Measurements from ENCODE around the gene COG4. TPM values are rescaled to one million over a fixed set of nuclear protein-coding genes. Genes with fewer than 3 reads are reported as not detected.

The COG4 gene
- total RNA-seq: 10 to 100 TPM; 36.4 to 46.1 (median 41.3) TPM

DNA sequence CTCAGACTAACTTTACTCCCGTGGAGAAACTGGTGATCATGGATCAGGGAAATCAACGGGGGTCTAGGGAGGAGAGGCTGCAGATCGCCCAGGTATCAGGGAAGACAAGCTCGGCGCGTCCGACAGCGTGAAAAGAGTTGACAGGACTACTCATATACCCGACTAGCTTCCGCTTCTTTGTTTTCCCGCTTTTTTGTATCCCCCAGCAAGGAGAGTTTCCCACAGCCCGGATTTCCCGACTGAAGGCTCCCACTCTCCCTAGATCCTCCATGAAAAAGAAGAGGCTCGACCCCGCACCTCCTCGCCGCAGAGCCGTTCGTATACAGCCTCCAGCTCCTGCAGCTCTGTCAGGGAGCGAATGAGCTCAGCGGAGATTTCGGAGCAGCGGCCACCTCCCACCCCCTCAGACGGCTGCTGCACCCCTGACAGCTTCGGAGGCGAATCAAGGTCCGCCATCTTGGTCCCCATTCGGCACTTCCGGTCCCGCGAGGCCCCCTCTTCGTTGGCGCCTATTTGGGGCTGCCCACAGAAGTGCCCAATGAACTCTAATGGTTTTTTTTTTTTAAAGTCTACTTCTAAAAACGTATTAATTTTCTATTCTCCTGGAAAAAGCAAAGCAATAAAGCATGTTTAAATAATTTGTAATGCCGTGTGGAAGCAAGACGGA lies at the start of gene COG4:
COG4 (minus strand) TSS at position 479 of the 667 bp plus-strand sequence; CDS start at position 468, 11 bp downstream.
- Histone ChIP-seq H3K36me3 (no peaks in the 10 kb centered on the region), H3K27ac (peak within 1 kb of the TSS; percentile 93 to 95), H3K4me3 (peak within 1 kb of the TSS; percentile 72 to 89 (median 81)), H3K4me1 (peaks cover 9 to 10% of the 10 kb centered on the region in 2 donors), H3K9me3 (no peaks in the 10 kb centered on the region), H3K27me3 (no peaks in the 10 kb centered on the region)
- TF ChIP-seq POLR2AphosphoS5 (IDR thresholded peaks at IDR 0.05) (peak in 1 of 3 donors; percentile 32), POLR2A (IDR thresholded peaks at IDR 0.05) (no peak)
- TF ChIP-seq, protein P1, sequence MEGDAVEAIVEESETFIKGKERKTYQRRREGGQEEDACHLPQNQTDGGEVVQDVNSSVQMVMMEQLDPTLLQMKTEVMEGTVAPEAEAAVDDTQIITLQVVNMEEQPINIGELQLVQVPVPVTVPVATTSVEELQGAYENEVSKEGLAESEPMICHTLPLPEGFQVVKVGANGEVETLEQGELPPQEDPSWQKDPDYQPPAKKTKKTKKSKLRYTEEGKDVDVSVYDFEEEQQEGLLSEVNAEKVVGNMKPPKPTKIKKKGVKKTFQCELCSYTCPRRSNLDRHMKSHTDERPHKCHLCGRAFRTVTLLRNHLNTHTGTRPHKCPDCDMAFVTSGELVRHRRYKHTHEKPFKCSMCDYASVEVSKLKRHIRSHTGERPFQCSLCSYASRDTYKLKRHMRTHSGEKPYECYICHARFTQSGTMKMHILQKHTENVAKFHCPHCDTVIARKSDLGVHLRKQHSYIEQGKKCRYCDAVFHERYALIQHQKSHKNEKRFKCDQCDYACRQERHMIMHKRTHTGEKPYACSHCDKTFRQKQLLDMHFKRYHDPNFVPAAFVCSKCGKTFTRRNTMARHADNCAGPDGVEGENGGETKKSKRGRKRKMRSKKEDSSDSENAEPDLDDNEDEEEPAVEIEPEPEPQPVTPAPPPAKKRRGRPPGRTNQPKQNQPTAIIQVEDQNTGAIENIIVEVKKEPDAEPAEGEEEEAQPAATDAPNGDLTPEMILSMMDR (IDR thresholded peaks at IDR 0.05): no peak
- intact Hi-C loops (cut with DNase I; ENCODE audit: low total_unique reads): no loop called here
- DNase-seq (ENCODE audit: low spot score in 2 of 2): peak; percentile 80 to 86

DNA sequence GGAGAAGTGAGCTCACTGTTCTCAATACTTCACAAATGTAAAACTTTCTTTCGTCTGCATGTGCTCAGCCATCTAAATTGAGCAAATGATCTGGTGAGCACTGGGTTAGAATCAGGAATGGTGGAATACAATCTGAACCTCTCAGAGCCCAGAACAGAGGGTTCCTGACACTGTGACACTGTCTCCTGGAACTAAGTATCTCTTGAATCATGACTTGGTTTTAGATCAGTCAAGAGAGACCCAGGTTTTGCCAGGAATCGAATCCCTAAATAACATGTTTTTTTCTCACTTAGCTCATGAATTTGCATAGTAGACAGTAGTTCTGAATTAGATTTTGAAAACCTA lies 49.5 kb upstream of the COG4 start:
- no peak for DNase-seq (ENCODE audit: low spot score in 2 of 2)
- Histone ChIP-seq H3K4me1 (peaks cover 11 to 25% of the 10 kb centered on the region in 2 donors), H3K27ac (peak overlapping the region; percentile 76 to 80), H3K36me3 (peaks cover 21% of the 10 kb centered on the region), H3K27me3 (no peaks in the 10 kb centered on the region), H3K9me3 (no peaks in the 10 kb centered on the region), H3K4me3 (no peak overlapping the region)
- TF ChIP-seq POLR2A (IDR thresholded peaks at IDR 0.05) (no peak), POLR2AphosphoS5 (IDR thresholded peaks at IDR 0.05) (no peak)
- TF ChIP-seq, protein P1 (IDR thresholded peaks at IDR 0.05): no peak
- intact Hi-C loops (cut with DNase I; ENCODE audit: low total_unique reads): no loop called here

DNA sequence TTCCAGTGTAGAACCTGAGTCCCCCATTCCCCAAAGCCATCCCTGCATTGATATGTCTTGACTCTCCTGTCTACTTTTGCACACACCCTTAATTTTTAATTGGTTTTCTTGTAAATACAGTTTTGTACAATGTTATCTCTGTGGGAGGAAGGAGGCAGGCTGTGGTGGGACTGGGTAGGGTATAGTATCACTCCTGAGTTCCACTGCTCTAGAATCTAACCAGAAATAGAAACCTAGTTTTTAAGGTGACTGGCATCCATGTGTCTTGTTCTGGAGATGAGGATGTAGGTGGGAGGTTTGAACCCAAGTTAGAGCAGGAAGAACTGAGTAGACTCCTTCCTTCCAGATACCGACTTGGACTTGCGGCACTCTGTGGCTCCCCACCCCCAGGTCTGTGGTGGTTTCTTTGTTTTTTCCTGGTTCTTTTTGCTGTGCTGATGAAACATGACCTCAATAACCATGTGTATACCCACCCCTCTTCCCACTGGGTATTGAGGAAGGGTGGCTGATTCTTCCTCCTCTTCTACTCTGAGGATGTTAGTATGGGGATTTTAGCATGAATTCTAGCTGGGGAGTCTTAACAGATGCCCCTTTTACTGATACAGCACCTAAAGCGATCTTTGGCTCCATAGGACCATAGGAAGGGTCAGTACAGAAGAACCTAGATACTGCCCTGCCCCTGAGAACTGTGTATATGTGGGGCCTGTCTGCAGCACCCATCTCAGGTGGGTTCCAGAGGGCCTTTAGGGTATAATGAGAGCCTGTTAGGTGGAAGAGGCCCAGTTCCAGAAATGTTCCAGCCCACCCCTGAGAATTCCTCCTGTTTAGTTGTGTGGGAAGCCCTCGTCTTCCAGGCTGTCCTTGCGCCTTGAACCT lies 48.9 kb upstream of the COG4 start:
- no peaks in the 10 kb centered on the region for H3K9me3 ChIP-seq
- H3K4me1 ChIP-seq: peaks cover 11 to 25% of the 10 kb centered on the region in 2 donors
- DNase-seq (ENCODE audit: low spot score in 2 of 2): no peak
- peaks cover 21% of the 10 kb centered on the region for H3K36me3 ChIP-seq
- no peak for TF ChIP-seq POLR2AphosphoS5 (IDR thresholded peaks at IDR 0.05)
- TF ChIP-seq POLR2A (IDR thresholded peaks at IDR 0.05): no peak
- TF ChIP-seq, protein P1 (IDR thresholded peaks at IDR 0.05): no peak
- no peak overlapping the region for H3K4me3 ChIP-seq
- no peaks in the 10 kb centered on the region for H3K27me3 ChIP-seq
- H3K27ac ChIP-seq: peak overlapping the region; percentile 76 to 80
- intact Hi-C loops (cut with DNase I; ENCODE audit: low total_unique reads): no loop called here

DNA sequence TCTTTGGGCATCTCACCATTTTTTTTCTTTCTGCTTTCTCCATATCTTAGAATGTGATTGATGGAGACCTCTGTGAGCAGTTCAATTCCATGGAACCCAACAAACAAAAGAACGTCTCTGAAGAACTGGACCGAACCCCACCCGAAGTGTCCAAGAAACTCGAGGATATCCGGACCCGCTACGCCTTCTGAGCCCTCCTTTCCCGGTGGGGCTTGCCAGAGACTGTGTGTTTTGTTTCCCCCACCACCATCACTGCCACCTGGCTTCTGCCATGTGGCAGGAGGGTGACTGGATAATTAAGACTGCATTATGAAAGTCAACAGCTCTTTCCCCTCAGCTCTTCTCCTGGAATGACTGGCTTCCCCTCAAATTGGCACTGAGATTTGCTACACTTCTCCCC lies 48.3 kb upstream of the COG4 start:
- Histone ChIP-seq H3K36me3 (peaks cover 21% of the 10 kb centered on the region), H3K4me1 (peaks cover 4 to 20% of the 10 kb centered on the region in 2 donors), H3K27me3 (no peaks in the 10 kb centered on the region), H3K27ac (peak overlapping the region; percentile 76 to 80), H3K4me3 (no peak overlapping the region), H3K9me3 (no peaks in the 10 kb centered on the region)
- TF ChIP-seq POLR2A (IDR thresholded peaks at IDR 0.05) (no peak), POLR2AphosphoS5 (IDR thresholded peaks at IDR 0.05) (no peak)
- TF ChIP-seq, protein P1 (IDR thresholded peaks at IDR 0.05): no peak
- no peak for DNase-seq (ENCODE audit: low spot score in 2 of 2)
- intact Hi-C loops (cut with DNase I; ENCODE audit: low total_unique reads): no loop called here

Measured in breast epithelium (tissue), 4 donors.